C4-2B (cell line): ENCODE measurements around the gene AGAP1.
A peak's percentile ranks its signal among the peaks of the same experiment; 100 is the strongest.

Experiments used
- H3K27ac ChIP-seq: fragments of 450-650 bp; 2 replicates; pipeline ENCODE4 v1.5.1; 2017
- CTCF ChIP-seq: fragments of 450-650 bp; conservative IDR thresholded peaks from 2 replicates; pipeline ENCODE4 v1.5.1; 2017; ENCODE audit warnings: mild to moderate bottlenecking
- ZFX ChIP-seq: fragments of 450-650 bp; IDR thresholded peaks from 2 replicates; pipeline ENCODE4 v1.6.1; 2017

Gene AGAP1

DNA sequence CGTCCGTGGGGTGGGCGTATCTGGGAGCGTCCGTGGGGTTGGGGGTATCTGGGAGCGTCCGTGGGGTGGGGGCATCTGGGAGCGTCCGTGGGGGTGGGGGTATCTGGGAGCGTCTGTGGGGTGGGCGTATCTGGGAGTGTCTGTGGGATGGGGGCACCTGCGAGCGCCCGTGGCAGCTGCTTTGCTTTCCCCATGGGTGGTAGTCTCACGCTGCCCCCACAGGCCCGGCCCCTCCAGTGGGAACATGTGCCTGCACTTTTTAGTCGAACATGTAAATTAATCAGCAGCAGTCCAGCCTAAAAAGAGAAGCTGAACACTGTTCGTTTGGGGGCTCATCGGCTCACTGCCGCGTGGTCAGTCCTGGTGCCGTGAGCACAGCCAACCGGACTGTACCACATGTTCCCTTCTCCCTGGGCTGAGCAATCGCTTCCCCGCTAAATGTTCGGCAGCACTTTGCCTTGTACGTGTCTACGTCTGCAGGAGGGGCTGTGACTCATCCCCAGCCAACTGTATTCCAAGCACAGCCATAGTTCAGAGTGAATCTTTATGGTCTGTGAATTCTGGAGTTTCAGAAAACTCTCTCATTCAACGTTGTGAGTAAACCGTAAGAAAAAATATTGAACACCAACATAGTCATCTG, 271.5 kb downstream of the AGAP1 start:
- no peak overlapping the region for H3K27ac ChIP-seq
- TF ChIP-seq ZFX (no peak), CTCF (no peak)

DNA sequence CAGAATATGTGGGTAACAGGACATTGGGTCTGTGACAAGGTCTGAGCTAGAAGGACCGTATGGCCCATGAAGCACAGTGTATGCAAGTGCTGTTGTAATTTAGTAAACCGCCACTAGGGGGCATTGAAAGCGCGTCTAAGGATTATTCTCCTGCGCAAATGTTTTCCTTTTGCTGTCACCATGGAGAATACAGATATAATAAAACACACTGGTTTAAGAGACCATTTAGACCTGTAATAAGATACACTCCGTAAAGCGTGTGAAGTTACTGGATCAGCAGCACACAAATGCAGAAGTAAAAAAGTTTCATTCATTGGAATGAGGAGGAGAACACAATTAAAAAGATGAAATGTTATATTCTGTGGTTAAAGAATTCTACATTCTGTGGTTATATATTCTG, 272.4 kb downstream of the AGAP1 start:
- TF ChIP-seq CTCF (peak; percentile 88), ZFX (no peak)
- no peak overlapping the region for H3K27ac ChIP-seq

- TF ChIP-seq CTCF (no peak), ZFX (no peak)
- no peak overlapping the region for H3K27ac ChIP-seq
These were observed 274.8 kb downstream of the AGAP1 start for GRCh38 chr2:235768606-235769005.

- H3K27ac ChIP-seq: no peak overlapping the region
- TF ChIP-seq ZFX (no peak), CTCF (no peak)
These were observed 275.2 kb downstream of the AGAP1 start for GRCh38 chr2:235769046-235769445.

GRCh38 chr2:235770909-235771820, 277.3 kb downstream of the AGAP1 start:
- no peak overlapping the region for H3K27ac ChIP-seq
- TF ChIP-seq ZFX (no peak), CTCF (no peak)

DNA sequence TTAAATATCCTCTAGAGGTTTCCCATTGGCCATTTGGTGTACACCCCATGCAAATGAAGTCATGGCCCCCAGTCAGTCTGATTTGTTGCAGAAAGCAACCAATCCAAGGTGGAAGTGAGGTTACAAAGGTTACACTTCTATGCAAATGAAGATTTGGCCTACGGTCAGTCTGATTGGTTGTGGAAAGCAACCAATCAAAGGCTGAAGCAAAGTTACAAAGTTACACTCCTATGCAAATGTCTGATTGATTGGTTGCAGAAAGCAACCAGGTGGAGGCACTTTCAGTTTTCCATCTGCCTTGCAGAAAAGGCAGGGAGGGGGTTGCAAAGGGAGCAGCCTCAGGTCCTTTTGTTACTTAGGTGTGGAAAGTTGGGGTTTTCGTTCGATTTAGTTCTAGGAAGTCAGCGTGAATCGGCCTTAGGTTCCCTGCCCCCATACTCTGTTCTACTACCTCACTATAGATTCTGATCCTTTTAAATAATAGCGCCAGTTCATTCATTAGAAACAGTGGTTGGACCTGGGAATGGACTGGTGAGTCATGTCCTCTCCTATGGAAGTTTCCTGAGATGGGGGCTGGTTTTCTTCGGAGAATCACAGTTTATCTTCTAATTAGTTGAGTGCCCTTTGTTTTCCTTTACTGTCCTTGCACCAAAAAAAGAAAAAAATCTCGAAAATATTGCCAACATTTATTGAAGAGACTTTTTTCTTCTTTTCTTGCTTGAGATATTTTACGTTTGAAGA, 279.5 kb downstream of the AGAP1 start:
- TF ChIP-seq CTCF (no peak), ZFX (no peak)
- H3K27ac ChIP-seq: no peak overlapping the region
